Esophagus muscularis mucosa (tissue), 4 donors: ENCODE results near the gene RGP1.

Experiments
- CTCF ChIP-seq, 3 experiments: fragments of 200-600 bp in 2 of 3; fragments of 450-650 bp in 1 of 3; sonication (generic) in 2 of 3; IDR thresholded peaks; one replicate each; pipeline ENCODE4 v1.5.1; 2017 to 2019; ENCODE audit warnings: antibody characterized with exemption in 3 of 3, mild to moderate bottlenecking in 2 of 3, moderate library complexity in 1 of 3
- EP300 ChIP-seq: sonication (generic); formaldehyde crosslinking; IDR thresholded peaks from one replicate; pipeline ENCODE4 v1.6.1; 2017; ENCODE audit warnings: antibody characterized with exemption
- POLR2AphosphoS5 ChIP-seq, 2 donors: sonication (generic); formaldehyde crosslinking; IDR thresholded peaks; one replicate each; pipeline ENCODE4 v1.6.1; 2017; ENCODE audit warnings: antibody characterized with exemption in 2 of 2

DNA sequence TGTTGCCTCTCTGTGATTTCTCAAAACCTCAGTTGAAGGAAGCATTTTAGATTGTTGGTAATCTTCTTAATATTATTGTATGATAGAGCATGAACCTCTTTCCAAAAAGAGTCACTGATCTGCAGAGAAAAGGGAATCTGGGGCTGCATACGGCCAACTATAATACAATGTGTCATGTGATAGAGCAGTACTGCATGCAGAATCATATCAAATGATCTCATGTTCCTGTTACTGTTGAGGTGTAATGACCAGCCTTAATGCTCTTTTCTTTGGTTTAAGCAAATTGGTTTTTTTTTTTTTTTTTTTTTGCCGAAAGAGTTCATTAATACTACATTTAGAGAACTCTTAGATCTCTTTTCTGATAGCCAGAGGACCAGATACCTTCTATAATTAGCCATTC, 17.9 kb downstream of the RGP1 start:
- TF ChIP-seq CTCF (IDR thresholded peaks at IDR 0.05) (no peak), POLR2AphosphoS5 (IDR thresholded peaks at IDR 0.05) (no peak), EP300 (no peak)
